H9 (cell line): ENCODE measurements around the gene EGLN3. TPM values are rescaled to one million over a fixed set of nuclear protein-coding genes. Genes with fewer than 3 reads are reported as not detected.

Experiments
- DNase-seq: peaks from one replicate; pipeline ENCODE4 v3.0.0-alpha.2; 2017
- H2AFZ ChIP-seq: one replicate; pipeline ENCODE4 v1.6.1; 2013; ENCODE audit warnings: mild to moderate bottlenecking, low read length, control low read depth, moderate library complexity
- H2AK5ac ChIP-seq: 2 replicates; pipeline ENCODE4 v1.6.1; 2013; ENCODE audit warnings: low read length, control low read depth, mixed read lengths; ENCODE audit not compliant: insufficient read length
- H2BK120ac ChIP-seq: one replicate; pipeline ENCODE4 v1.6.1; 2013; ENCODE audit warnings: low read depth, mild to moderate bottlenecking, low read length, control low read depth, inconsistent platforms; ENCODE audit not compliant: poor library complexity, severe bottlenecking
- H2BK12ac ChIP-seq: 2 replicates; pipeline ENCODE4 v1.6.1; 2013; ENCODE audit warnings: low read length, control low read depth, mixed read lengths, low read depth; ENCODE audit not compliant: insufficient read length
- H2BK15ac ChIP-seq: 2 replicates; pipeline ENCODE4 v1.6.1; 2013; ENCODE audit warnings: low read depth, low read length, control low read depth
- H2BK20ac ChIP-seq: one replicate; pipeline ENCODE4 v1.6.1; 2013; ENCODE audit warnings: low read depth, mild to moderate bottlenecking, low read length, control low read depth, inconsistent platforms; ENCODE audit not compliant: poor library complexity, severe bottlenecking
- H2BK5ac ChIP-seq: 2 replicates; pipeline ENCODE4 v1.6.1; 2013; ENCODE audit warnings: low read length, control low read depth, mixed read lengths; ENCODE audit not compliant: insufficient read length
- H3K14ac ChIP-seq: 2 replicates; pipeline ENCODE4 v1.6.1; 2013; ENCODE audit warnings: low read length, control low read depth; ENCODE audit not compliant: insufficient read depth
- H3K18ac ChIP-seq: 2 replicates; pipeline ENCODE4 v1.6.1; 2013; ENCODE audit warnings: low read depth, mild to moderate bottlenecking, mixed read lengths, low read length, control low read depth; ENCODE audit not compliant: insufficient read length
- H3K23ac ChIP-seq: 2 replicates; pipeline ENCODE4 v1.6.1; 2013; ENCODE audit warnings: low read length, control low read depth, mixed read lengths, low read depth; ENCODE audit not compliant: insufficient read length
- H3K23me2 ChIP-seq: 2 replicates; pipeline ENCODE4 v1.6.1; 2013; ENCODE audit warnings: low read depth, mild to moderate bottlenecking, mixed read lengths, low read length, control low read depth; ENCODE audit not compliant: insufficient read length, poor library complexity, severe bottlenecking
- H3K27ac ChIP-seq: 2 replicates; pipeline ENCODE4 v1.5.1; 2013; ENCODE audit warnings: low read length, control low read depth, mixed read lengths, low read depth; ENCODE audit not compliant: insufficient read length
- H3K27me3 ChIP-seq: 2 replicates; pipeline ENCODE4 v1.6.1; 2013; ENCODE audit warnings: low read length, control low read depth, inconsistent platforms; ENCODE audit not compliant: insufficient read depth
- H3K4ac ChIP-seq: 2 replicates; pipeline ENCODE4 v1.6.1; 2013; ENCODE audit warnings: low read depth, mild to moderate bottlenecking, control low read depth, inconsistent platforms, low read length, moderate library complexity
- H3K4me1 ChIP-seq: 2 replicates; pipeline ENCODE4 v1.6.1; 2013; ENCODE audit warnings: low read length, control low read depth, inconsistent platforms; ENCODE audit not compliant: insufficient read depth
- H3K4me2 ChIP-seq: 2 replicates; pipeline ENCODE4 v1.6.1; 2013; ENCODE audit warnings: low read length, control low read depth, mixed read lengths; ENCODE audit not compliant: insufficient read length, insufficient read depth
- H3K56ac ChIP-seq: 2 replicates; pipeline ENCODE4 v1.6.1; 2013; ENCODE audit warnings: low read depth, mild to moderate bottlenecking, mixed read lengths, low read length, control low read depth; ENCODE audit not compliant: insufficient read length
- H3K79me1 ChIP-seq: 2 replicates; pipeline ENCODE4 v1.6.1; 2013; ENCODE audit warnings: low read depth, mild to moderate bottlenecking, moderate library complexity, low read length, control low read depth, inconsistent platforms; ENCODE audit not compliant: insufficient read depth, poor library complexity, severe bottlenecking
- H3K79me2 ChIP-seq: 2 replicates; pipeline ENCODE4 v1.6.1; 2013; ENCODE audit warnings: low read length, control low read depth, inconsistent platforms; ENCODE audit not compliant: insufficient read depth
- H3K9ac ChIP-seq: 2 replicates; pipeline ENCODE4 v1.6.1; 2013; ENCODE audit warnings: low read length, control low read depth, mixed read lengths; ENCODE audit not compliant: insufficient read length; ENCODE audit errors: extremely low read depth
- H3K9me3 ChIP-seq: one replicate; pipeline ENCODE4 v1.6.1; 2013; ENCODE audit warnings: low read depth, low read length, inconsistent platforms; ENCODE audit not compliant: control insufficient read depth
- H3T11ph ChIP-seq: one replicate; pipeline ENCODE4 v1.6.1; 2013; ENCODE audit warnings: mild to moderate bottlenecking, low read length, control low read depth, inconsistent platforms
- H4K20me1 ChIP-seq: one replicate; pipeline ENCODE4 v1.6.1; 2013; ENCODE audit not compliant: control insufficient read depth, insufficient read length, insufficient read depth
- H4K5ac ChIP-seq: 2 replicates; pipeline ENCODE4 v1.6.1; 2013; ENCODE audit warnings: low read depth, mild to moderate bottlenecking, mixed read lengths, low read length, control low read depth; ENCODE audit not compliant: insufficient read length
- H4K8ac ChIP-seq: replicated peaks from 2 replicates; pipeline ENCODE4 v1.6.1; 2013; ENCODE audit warnings: low read length, control low read depth, mixed read lengths, low read depth; ENCODE audit not compliant: insufficient read length
- H4K91ac ChIP-seq: 2 replicates; pipeline ENCODE4 v1.6.1; 2013; ENCODE audit warnings: low read depth, mild to moderate bottlenecking, moderate library complexity, mixed read lengths, low read length, control low read depth; ENCODE audit not compliant: insufficient read length
- H3K27ac Mint-ChIP-seq, 3 experiments: 2 replicates in 2 of 3; 3 replicates in 1 of 3; pipeline ENCODE4 v1.8.0; 2020 to 2021; ENCODE audit warnings: mixed read lengths in 3 of 3, mild to moderate bottlenecking in 1 of 3, moderate library complexity in 1 of 3
- H3K27me3 Mint-ChIP-seq: 2 replicates; pipeline ENCODE4 v1.8.0; 2021; ENCODE audit warnings: low read depth, mild to moderate bottlenecking, moderate library complexity, mixed read lengths
- H3K36me3 Mint-ChIP-seq, 3 experiments: 2 replicates in 2 of 3; 3 replicates in 1 of 3; pipeline ENCODE4 v1.8.0; 2020 to 2021; ENCODE audit warnings: low read depth in 3 of 3, mixed read lengths in 3 of 3; ENCODE audit not compliant: insufficient read depth in 1 of 3
- H3K4me1 Mint-ChIP-seq, 2 experiments: 2 replicates each; pipeline ENCODE4 v1.8.0; 2020; ENCODE audit warnings: mixed read lengths in 2 of 2
- H3K4me3 Mint-ChIP-seq, 2 experiments: 2 replicates in 1 of 2; 3 replicates in 1 of 2; pipeline ENCODE4 v1.8.0; 2020 to 2021; ENCODE audit warnings: mild to moderate bottlenecking in 2 of 2, mixed read lengths in 2 of 2, moderate library complexity in 1 of 2
- H3K9me3 Mint-ChIP-seq, 2 experiments: 2 replicates in 1 of 2; 3 replicates in 1 of 2; pipeline ENCODE4 v1.8.0; 2020; ENCODE audit warnings: mild to moderate bottlenecking in 2 of 2, mixed read lengths in 2 of 2, moderate library complexity in 1 of 2
- WGBS: extraction: QIAGEN DNeasy Blood & Tissue Kit; methylation state at CpG from one replicate; pipeline ENCODE4 v1.1.7; 2013; ENCODE audit warnings: missing lambda C conversion rate, low lambda C conversion rate, mixed read lengths; ENCODE audit not compliant: insufficient read length; ENCODE audit errors: extremely low coverage; 5-methylcytosine and 5-hydroxymethylcytosine counted together
- total RNA-seq: library from RNA; stranded (reverse); gene quantifications from 2 replicates; pipeline ENCODE4 v1.2.1, GENCODE V29; 2021
- TF ChIP-seq, protein P1 (sequence below): fragments of 200-600 bp; sonication (generic); conservative IDR thresholded peaks from 3 replicates; pipeline ENCODE4 v1.8.0; 2021; ENCODE audit warnings: antibody characterized with exemption, mild to moderate bottlenecking

Gene EGLN3
- total RNA-seq, 1 experiment from 2014 or later, result 19.8 TPM

DNA sequence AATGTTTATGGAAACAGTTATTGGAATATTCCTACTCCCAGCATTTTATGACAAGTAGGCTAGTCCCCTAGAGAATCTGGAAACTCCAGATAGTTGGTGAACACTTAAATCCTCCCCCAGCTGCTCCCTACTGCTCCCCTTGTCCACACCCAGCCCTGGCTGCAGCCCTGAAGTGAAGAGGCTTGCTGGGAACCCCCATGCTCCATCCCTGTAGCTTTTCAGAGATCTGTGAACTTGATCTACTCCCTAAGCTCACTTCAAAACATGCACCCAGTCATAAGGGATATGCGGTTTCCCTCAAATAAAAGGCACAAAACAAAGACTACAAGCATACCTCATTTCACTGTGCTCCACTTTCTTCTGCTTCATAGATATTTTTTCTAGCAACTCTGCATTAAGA, 33.2 kb downstream of the EGLN3 start:
- Histone ChIP-seq H2BK20ac (no peak overlapping the region), H4K5ac (no peak overlapping the region), H2AK5ac (no peak overlapping the region), H3K18ac (no peak overlapping the region), H3K79me2 (no peaks in the 10 kb centered on the region), H3K27me3 (no peaks in the 10 kb centered on the region), H3K23me2 (no peaks in the 10 kb centered on the region), H3K4me1 (peaks cover 12% of the 10 kb centered on the region), H3K4me2 (no peak overlapping the region), H4K20me1 (no peaks in the 10 kb centered on the region), H4K91ac (no peak overlapping the region), H2BK15ac (no peak overlapping the region), H3K23ac (no peak overlapping the region), H3K56ac (no peak overlapping the region), H3K14ac (no peak overlapping the region), H2BK120ac (no peak overlapping the region), H2BK5ac (no peak overlapping the region), H3K9ac (no peak overlapping the region), H3T11ph (no peak overlapping the region), H2BK12ac (no peak overlapping the region), H4K8ac (no peak overlapping the region), H3K79me1 (no peaks in the 10 kb centered on the region), H3K4ac (no peak overlapping the region), H3K27ac (no peak overlapping the region), H2AFZ (no peak overlapping the region), H3K9me3 (no peaks in the 10 kb centered on the region)
- no peaks in the 10 kb centered on the region for H3K27me3 Mint-ChIP-seq
- H3K36me3 Mint-ChIP-seq, result peaks cover 2 to 17% (median 10%) of the 10 kb centered on the region in 3 experiments; a peak in 5 of 7 replicates
- TF ChIP-seq, protein P1, sequence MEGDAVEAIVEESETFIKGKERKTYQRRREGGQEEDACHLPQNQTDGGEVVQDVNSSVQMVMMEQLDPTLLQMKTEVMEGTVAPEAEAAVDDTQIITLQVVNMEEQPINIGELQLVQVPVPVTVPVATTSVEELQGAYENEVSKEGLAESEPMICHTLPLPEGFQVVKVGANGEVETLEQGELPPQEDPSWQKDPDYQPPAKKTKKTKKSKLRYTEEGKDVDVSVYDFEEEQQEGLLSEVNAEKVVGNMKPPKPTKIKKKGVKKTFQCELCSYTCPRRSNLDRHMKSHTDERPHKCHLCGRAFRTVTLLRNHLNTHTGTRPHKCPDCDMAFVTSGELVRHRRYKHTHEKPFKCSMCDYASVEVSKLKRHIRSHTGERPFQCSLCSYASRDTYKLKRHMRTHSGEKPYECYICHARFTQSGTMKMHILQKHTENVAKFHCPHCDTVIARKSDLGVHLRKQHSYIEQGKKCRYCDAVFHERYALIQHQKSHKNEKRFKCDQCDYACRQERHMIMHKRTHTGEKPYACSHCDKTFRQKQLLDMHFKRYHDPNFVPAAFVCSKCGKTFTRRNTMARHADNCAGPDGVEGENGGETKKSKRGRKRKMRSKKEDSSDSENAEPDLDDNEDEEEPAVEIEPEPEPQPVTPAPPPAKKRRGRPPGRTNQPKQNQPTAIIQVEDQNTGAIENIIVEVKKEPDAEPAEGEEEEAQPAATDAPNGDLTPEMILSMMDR, result no peak
- DNase-seq, result no peak
- no CpG with 5 or more reads among the region's 1 CpG for WGBS
- peak overlapping the region in 1 of 3 experiments; percentile 10; a peak in 1 of 7 replicates for H3K27ac Mint-ChIP-seq
- H3K4me1 Mint-ChIP-seq, result peaks cover 24 to 27% of the 10 kb centered on the region in 2 experiments
- H3K4me3 Mint-ChIP-seq, result no peak overlapping the region
- H3K9me3 Mint-ChIP-seq, result no peaks in the 10 kb centered on the region
